ENCODE results near the gene PAN3. TPM values are rescaled to one million over a fixed set of nuclear protein-coding genes. Genes with fewer than 3 reads are reported as not detected.

The PAN3 gene
- total and polyA plus RNA-seq, 2 experiments from 2014 or later: 27.4 to 58.2 TPM

DNA sequence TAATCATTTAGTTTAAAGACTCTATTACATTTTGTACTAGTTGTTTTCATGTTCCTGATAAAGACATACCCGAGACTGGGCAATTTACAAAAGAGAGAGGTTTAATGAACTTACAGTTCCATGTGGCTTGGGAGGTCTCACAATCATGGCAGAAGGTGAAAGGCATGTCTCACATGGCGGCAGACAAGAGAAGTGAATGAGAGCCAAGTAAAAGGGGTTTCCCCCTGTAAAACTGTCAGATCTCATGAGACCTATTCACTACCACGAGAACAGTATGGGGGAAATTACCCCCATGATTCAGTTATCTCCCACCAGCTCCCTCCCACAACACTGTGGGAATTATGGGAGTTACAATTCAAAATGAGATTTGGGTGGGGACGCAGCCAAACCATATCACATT, 129.2 kb downstream of the PAN3 start:
- peaks cover 37% of the 10 kb centered on the region for H3K36me3 Mint-ChIP-seq (ENCODE audit: low read depth)
- Histone ChIP-seq H2AFZ (no peak overlapping the region), H3K36me3 (ENCODE audit: insufficient read depth) (peaks cover 12% of the 10 kb centered on the region; the same call in 1 of the 2 replicates), H3K4me3 (no peak overlapping the region), H3K4me2 (no peak overlapping the region), H3K27me3 (ENCODE audit: insufficient read depth) (no peaks in the 10 kb centered on the region), H3K27ac (ENCODE audit: low read depth) (no peak overlapping the region), H3K9me2 (ENCODE audit: insufficient read depth) (no peaks in the 10 kb centered on the region), H3F3A (replicated peaks; ENCODE audit: low read depth) (no peaks in the 10 kb centered on the region), H3K4me1 (ENCODE audit: insufficient read depth) (no peaks in the 10 kb centered on the region), H3K79me2 (replicated peaks; ENCODE audit: insufficient read depth) (no peaks in the 10 kb centered on the region), H4K20me1 (replicated peaks; ENCODE audit: insufficient read depth) (no peaks in the 10 kb centered on the region)
- H3K9me3 Mint-ChIP-seq: no peaks in the 10 kb centered on the region
- H3K27ac Mint-ChIP-seq: no peak overlapping the region
- no peaks in the 10 kb centered on the region for H3K4me1 Mint-ChIP-seq
- no peak overlapping the region for H3K4me3 Mint-ChIP-seq
- ATAC-seq (no peak), DNase-seq (ENCODE audit: low spot score) (no peak)
- H3K27me3 Mint-ChIP-seq (ENCODE audit: insufficient read depth, low read depth, poor library complexity): no peaks in the 10 kb centered on the region
- TF ChIP-seq NANOG (IDR thresholded peaks at IDR 0.05; ENCODE audit: borderline replicate concordance) (no peak), CREB1 (CRISPR knock-in tag; IDR thresholded peaks at IDR 0.05; ENCODE audit: low read depth) (no peak), ZNF114 (CRISPR knock-in tag; IDR thresholded peaks at IDR 0.05) (no peak)
- TF ChIP-seq, protein P1, sequence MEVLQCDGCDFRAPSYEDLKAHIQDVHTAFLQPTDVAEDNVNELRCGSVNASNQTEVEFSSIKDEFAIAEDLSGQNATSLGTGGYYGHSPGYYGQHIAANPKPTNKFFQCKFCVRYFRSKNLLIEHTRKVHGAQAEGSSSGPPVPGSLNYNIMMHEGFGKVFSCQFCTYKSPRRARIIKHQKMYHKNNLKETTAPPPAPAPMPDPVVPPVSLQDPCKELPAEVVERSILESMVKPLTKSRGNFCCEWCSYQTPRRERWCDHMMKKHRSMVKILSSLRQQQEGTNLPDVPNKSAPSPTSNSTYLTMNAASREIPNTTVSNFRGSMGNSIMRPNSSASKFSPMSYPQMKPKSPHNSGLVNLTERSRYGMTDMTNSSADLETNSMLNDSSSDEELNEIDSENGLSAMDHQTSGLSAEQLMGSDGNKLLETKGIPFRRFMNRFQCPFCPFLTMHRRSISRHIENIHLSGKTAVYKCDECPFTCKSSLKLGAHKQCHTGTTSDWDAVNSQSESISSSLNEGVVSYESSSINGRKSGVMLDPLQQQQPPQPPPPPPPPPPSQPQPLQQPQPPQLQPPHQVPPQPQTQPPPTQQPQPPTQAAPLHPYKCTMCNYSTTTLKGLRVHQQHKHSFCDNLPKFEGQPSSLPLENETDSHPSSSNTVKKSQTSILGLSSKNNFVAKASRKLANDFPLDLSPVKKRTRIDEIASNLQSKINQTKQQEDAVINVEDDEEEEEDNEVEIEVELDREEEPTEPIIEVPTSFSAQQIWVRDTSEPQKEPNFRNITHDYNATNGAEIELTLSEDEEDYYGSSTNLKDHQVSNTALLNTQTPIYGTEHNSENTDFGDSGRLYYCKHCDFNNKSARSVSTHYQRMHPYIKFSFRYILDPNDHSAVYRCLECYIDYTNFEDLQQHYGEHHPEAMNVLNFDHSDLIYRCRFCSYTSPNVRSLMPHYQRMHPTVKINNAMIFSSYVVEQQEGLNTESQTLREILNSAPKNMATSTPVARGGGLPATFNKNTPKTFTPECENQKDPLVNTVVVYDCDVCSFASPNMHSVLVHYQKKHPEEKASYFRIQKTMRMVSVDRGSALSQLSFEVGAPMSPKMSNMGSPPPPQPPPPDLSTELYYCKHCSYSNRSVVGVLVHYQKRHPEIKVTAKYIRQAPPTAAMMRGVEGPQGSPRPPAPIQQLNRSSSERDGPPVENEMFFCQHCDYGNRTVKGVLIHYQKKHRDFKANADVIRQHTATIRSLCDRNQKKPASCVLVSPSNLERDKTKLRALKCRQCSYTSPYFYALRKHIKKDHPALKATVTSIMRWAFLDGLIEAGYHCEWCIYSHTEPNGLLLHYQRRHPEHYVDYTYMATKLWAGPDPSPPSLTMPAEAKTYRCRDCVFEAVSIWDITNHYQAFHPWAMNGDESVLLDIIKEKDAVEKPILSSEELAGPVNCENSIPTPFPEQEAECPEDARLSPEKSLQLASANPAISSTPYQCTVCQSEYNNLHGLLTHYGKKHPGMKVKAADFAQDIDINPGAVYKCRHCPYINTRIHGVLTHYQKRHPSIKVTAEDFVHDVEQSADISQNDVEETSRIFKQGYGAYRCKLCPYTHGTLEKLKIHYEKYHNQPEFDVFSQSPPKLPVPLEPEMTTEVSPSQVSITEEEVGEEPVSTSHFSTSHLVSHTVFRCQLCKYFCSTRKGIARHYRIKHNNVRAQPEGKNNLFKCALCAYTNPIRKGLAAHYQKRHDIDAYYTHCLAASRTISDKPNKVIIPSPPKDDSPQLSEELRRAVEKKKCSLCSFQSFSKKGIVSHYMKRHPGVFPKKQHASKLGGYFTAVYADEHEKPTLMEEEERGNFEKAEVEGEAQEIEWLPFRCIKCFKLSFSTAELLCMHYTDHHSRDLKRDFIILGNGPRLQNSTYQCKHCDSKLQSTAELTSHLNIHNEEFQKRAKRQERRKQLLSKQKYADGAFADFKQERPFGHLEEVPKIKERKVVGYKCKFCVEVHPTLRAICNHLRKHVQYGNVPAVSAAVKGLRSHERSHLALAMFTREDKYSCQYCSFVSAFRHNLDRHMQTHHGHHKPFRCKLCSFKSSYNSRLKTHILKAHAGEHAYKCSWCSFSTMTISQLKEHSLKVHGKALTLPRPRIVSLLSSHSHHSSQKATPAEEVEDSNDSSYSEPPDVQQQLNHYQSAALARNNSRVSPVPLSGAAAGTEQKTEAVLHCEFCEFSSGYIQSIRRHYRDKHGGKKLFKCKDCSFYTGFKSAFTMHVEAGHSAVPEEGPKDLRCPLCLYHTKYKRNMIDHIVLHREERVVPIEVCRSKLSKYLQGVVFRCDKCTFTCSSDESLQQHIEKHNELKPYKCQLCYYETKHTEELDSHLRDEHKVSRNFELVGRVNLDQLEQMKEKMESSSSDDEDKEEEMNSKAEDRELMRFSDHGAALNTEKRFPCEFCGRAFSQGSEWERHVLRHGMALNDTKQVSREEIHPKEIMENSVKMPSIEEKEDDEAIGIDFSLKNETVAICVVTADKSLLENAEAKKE (CRISPR knock-in tag; IDR thresholded peaks at IDR 0.05): no peak
- TF ChIP-seq, protein P2, sequence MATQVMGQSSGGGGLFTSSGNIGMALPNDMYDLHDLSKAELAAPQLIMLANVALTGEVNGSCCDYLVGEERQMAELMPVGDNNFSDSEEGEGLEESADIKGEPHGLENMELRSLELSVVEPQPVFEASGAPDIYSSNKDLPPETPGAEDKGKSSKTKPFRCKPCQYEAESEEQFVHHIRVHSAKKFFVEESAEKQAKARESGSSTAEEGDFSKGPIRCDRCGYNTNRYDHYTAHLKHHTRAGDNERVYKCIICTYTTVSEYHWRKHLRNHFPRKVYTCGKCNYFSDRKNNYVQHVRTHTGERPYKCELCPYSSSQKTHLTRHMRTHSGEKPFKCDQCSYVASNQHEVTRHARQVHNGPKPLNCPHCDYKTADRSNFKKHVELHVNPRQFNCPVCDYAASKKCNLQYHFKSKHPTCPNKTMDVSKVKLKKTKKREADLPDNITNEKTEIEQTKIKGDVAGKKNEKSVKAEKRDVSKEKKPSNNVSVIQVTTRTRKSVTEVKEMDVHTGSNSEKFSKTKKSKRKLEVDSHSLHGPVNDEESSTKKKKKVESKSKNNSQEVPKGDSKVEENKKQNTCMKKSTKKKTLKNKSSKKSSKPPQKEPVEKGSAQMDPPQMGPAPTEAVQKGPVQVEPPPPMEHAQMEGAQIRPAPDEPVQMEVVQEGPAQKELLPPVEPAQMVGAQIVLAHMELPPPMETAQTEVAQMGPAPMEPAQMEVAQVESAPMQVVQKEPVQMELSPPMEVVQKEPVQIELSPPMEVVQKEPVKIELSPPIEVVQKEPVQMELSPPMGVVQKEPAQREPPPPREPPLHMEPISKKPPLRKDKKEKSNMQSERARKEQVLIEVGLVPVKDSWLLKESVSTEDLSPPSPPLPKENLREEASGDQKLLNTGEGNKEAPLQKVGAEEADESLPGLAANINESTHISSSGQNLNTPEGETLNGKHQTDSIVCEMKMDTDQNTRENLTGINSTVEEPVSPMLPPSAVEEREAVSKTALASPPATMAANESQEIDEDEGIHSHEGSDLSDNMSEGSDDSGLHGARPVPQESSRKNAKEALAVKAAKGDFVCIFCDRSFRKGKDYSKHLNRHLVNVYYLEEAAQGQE (IDR thresholded peaks at IDR 0.05; ENCODE audit: unreplicated experiment): no peak

All from GM23338 (cell line).